ENCODE results near the gene SNX9.

Gene SNX9

GRCh38 chr6:157859775-157860504, 36.9 kb downstream of the SNX9 start:
- no peak for DNase-seq (ENCODE audit: low spot score)

- no peak for DNase-seq (ENCODE audit: low spot score)
Observed at GRCh38 chr6:157860505-157860991, 37.5 kb downstream of the SNX9 start.

GRCh38 chr6:157861184-157861583, 38.1 kb downstream of the SNX9 start:
- DNase-seq (ENCODE audit: low spot score), result no peak

GRCh38 chr6:157861814-157862213, 38.8 kb downstream of the SNX9 start:
- no peak for DNase-seq (ENCODE audit: low spot score)

- DNase-seq (ENCODE audit: low spot score), result no peak
Observed at GRCh38 chr6:157862706-157863105, 39.7 kb downstream of the SNX9 start.

- DNase-seq (ENCODE audit: low spot score), result no peak
Observed at GRCh38 chr6:157864185-157864761, 41.2 kb downstream of the SNX9 start.

GRCh38 chr6:157865249-157865648, 42.2 kb downstream of the SNX9 start:
- DNase-seq (ENCODE audit: low spot score), result no peak

GRCh38 chr6:157867155-157867559, 44.1 kb downstream of the SNX9 start:
- DNase-seq (ENCODE audit: low spot score), result no peak

GRCh38 chr6:157867981-157868380, 44.9 kb downstream of the SNX9 start:
- no peak for DNase-seq (ENCODE audit: low spot score)

GRCh38 chr6:157868835-157869234, 45.8 kb downstream of the SNX9 start:
- no peak for DNase-seq (ENCODE audit: low spot score)

GRCh38 chr6:157869673-157870302, 46.7 kb downstream of the SNX9 start:
- DNase-seq (ENCODE audit: low spot score), result no peak

GRCh38 chr6:157873735-157874344, 50.8 kb downstream of the SNX9 start:
- peak; percentile 84 for DNase-seq (ENCODE audit: low spot score)

- DNase-seq (ENCODE audit: low spot score), result no peak
Observed at GRCh38 chr6:157877149-157877548, 54.1 kb downstream of the SNX9 start.

GRCh38 chr6:157877573-157878438, 54.8 kb downstream of the SNX9 start:
- DNase-seq (ENCODE audit: low spot score), result no peak

- DNase-seq (ENCODE audit: low spot score), result no peak
Observed at GRCh38 chr6:157879034-157879872, 56.2 kb downstream of the SNX9 start.

GRCh38 chr6:157879873-157880254, 56.8 kb downstream of the SNX9 start:
- DNase-seq (ENCODE audit: low spot score), result no peak

- no peak for DNase-seq (ENCODE audit: low spot score)
Observed at GRCh38 chr6:157880534-157880933, 57.5 kb downstream of the SNX9 start.

- DNase-seq (ENCODE audit: low spot score), result no peak
Observed at GRCh38 chr6:157881342-157881741, 58.3 kb downstream of the SNX9 start.

GRCh38 chr6:157884756-157885155, 61.7 kb downstream of the SNX9 start:
- DNase-seq (ENCODE audit: low spot score), result no peak

GRCh38 chr6:157885211-157885788, 62.3 kb downstream of the SNX9 start:
- no peak for DNase-seq (ENCODE audit: low spot score)

- DNase-seq (ENCODE audit: low spot score), result no peak
Observed at GRCh38 chr6:157885876-157886275, 62.8 kb downstream of the SNX9 start.

Data from HuH-7 (cell line).